ENCODE measurements around the gene AMIGO1.

Gene AMIGO1

DNA sequence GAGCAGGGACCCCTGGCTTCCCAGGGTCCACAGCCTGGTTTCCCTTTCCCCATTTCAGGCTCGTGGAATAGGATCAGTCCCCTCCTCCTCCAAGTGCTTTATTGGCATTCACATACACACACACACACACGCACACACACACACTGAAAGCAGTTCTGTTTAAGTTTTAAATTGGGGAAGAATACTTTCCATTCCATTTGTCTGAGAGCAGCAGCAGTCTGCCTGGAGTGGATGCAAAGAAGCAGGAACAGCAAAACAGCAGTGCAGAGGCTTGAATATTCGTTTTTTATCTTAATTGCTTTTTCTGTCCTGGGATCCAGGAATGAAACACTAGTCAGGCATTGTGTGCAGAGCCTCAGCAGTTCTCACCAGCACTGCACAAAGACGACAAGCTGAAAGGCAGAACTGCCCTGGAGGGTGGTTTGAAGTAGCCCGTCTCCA is 8.6 kb downstream of the AMIGO1 start:
- no peak for DNase-seq

DNA sequence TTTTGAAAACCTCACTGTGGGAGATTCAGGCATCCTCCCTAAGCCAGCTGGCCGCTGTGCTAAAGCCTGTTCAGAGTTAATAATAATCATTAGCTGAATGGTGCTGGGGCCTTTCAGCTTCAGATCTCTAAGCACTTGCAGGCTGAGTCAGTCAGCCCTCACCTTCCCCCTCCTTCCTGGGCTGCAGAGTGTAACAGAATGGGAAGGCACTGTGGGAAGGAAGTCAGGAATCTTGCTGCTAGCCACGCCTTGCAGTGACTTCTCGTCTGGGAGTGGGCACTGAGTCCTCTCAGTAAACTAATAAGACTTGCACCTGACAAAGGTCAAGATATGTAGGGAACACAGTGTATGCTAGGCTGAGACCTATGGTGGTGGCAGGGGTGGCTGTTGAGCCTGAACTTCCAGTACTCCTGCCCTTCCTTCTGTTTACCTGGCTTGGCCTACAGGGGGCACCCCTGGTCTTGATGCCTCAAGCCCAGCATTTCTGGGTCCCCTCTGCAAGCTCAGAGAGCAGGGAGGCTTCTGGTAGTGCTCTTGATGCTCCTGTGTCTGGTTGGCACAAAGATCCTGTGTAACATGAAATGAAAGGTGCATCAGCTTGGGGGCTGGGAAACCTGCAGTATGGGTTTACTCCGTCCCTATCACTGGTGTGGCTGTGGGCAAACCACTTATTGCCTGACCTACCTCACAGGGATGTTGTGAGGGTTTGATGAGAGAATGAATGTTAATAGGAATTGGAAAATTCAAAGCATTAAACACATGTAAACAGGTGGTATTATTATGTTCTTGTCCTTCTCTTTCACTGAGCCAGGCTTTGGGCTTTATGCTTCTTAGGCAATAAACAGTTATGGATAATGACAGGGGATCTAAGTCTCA is 9.6 kb downstream of the AMIGO1 start:
- DNase-seq, result peak; percentile 19

DNA sequence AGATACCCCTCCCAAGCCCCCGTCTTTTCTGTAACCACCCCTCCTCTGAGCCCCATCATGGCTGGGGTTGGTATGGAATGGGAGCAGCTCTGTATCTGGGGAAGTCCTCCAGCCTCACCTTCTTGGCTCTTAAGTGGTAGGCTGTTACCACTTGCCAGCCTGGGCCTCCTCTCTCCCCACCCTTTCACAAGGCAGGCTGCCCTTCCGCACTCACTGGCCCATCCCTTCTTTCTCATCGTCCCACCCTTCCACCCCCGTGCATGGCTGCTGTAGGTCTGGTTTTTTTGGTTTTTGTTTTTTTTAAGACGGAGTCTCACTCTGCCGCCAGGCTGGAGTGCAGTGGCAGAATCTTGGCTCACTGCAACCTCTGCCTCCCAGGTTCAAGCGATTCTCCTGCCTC is 10.4 kb downstream of the AMIGO1 start:
- DNase-seq, result no peak

DNA sequence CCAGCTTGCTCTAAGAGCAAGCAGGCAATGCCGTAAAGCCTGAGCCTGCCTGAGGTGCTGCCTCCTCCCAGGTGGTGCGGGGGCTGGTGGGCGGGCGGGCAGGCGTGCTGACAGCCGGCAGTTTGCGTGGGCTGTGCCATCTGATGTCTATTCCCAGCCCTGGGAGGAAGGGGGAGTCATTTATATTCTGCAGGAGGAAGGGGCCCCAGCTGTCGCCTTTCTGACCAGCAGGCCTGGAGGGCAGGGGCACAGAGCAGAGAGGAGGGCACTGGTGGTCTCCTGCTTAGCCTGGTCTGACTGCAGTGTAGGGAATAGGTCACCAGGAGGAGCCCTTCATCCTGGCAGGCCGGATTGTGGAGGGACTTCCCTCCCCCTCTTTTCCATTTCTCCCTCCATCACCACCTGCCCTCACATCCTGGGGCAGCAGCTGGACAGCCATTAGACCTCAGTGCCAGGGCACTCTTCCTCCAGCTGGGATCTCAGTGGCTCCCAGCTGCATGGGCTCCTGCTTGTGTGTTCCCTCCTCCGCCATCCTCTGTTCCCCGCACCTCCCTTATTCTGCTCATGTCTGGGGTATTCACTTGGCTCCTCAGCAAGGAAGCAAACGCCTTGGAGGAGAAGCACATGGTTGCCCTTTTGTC is 11.2 kb downstream of the AMIGO1 start:
- no peak for DNase-seq

DNA sequence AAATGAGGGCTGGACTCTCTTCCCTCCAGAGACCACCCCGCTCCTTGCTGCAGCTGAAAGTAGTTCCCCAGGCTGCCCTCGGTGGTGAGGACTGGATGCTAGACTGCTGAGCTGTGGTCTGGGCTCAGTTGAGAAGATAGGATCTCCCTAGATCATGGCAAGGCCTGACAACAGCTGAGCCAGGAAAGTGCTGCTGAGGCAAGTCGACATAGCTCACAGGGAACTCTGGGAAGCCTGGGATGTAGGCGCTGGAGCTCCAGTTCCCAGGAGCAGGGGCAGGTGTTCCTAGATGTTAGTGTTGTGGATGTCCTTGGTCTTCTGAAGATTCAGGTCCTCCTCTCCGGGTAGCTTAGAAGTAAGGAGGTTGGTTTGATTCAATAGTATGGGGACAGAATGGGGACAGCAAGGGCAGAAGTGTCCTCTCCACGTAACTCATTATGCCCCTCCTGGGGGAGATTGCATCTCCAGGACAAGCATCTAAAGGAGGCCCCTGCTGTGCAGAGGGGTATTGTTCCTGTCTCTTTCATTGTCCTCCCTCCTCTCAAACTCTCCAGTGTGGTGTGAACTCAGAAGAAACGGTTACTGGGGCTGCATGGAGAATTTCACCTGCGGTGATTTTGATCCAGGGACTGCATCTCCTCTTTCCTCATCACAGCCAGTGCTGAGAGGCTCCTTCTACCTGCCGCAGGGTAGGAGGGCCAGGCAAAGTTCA is 11.9 kb downstream of the AMIGO1 start:
- DNase-seq, result no peak

DNA sequence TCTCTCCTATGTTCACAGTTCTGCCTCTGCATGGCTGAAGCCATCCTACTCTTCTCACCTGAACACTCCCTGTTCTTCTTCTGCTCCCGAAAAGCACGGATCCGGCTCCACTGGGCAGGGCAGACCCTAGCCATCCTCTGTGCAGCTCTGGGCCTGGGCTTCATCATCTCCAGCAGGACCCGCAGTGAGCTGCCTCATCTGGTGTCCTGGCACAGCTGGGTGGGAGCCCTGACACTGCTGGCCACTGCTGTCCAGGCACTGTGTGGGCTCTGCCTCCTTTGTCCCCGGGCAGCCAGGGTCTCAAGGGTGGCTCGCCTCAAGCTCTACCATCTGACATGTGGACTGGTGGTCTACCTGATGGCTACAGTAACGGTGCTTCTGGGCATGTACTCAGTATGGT is 13.8 kb downstream of the AMIGO1 start:
- DNase-seq, result no peak

DNA sequence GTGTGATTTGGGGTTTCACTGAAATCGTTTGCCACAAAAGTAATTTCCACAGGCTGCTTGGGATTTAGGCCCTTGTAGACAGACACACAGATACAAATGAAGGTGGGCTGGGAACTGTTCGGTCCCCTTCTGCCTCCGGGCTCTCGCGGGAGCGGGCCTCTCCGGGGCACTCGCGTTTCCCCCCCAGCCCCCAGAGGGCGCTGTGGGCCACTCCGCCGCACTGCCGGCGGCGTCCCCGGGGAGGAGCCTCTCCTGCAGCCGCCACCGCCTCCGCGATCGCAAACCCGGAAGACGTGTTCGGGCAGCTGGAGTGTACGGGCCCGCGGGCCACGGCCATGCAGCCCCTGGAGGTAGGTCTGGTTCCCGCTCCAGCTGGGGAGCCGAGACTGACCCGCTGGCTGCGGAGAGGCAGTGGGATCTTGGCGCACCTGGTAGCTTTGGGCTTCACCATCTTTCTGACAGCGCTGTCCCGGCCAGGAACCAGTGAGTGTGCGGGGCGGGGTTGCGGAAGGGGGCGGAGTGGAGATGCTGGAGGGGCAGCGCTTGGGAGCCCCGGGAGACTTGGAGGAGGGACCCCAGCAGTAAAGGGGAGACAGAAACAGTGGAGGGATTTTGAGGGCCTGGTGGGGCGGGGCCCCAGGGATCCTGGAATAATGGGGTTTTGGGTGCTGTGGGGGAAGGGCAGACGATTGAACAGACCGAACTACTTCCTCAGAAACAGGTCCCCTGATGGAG is 15.6 kb downstream of the AMIGO1 start, which contains the start of gene CYB561D1:
Gene CYB561D1, plus strand, starts transcription at position 290 of the 735 bp plus-strand sequence. Its CDS starts 46 bp downstream, at position 336.
- DNase-seq, result peak; percentile 76

DNA sequence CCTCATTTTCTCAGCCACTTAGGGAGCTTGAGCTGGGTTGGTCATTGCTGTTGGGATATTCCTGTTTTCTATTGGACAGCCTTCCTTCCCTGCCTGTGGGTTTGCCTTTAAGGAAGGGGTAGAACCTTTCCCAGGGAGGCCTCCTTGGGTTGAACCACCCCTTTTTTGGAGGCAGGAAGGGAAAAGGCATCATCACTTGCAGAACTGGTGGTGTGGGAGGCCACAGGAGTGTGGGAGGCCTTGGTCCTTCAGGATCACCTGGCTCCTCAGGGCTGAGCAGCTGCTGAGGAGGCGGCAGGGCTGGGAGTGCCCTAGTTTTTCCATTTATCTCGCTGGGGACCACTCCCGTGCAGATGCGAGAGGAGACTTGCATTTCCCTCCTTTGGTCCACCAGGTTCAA is 16.3 kb downstream of the AMIGO1 start:
- no peak for DNase-seq

DNA sequence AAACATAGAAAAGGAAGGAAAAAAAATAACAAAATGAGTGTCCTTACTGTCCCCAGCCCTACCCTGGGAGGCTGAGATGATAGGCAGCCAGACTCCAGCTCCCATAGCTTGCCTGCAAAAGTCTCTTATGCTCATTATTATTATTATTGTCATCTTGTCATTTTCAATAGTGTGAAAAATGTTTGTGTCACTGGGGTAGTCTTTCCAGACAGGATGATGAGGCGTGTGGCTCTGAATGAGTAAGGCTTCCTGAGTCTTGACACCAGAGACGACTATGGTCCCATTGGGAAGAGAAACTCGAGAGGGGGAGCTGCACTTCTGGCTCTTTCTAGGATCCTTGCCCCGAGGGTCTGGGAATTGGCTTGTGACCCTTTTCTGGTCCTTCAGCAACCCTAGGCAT is 16.7 kb downstream of the AMIGO1 start:
- DNase-seq, result no peak

DNA sequence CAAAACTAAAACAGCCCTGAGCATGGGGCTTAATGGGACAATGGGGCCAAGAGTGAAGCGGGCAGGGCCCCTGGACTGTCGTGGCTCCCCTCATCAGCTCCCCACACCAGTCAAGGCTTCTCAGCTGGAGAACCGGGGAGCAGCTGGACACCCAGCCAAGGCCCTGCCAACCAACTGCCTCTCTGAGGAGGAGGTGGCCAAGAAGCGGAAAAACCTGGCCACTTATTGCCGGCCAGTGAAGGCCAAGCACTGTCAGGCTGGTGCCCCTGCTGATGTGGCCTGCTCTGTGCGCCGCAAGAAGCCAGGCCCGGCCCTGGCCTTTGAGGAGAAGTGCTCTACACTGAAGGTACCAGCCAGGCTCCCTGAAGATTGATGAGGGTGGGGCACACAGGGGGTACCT is 18.2 kb downstream of the AMIGO1 start:
- no peak for DNase-seq

DNA sequence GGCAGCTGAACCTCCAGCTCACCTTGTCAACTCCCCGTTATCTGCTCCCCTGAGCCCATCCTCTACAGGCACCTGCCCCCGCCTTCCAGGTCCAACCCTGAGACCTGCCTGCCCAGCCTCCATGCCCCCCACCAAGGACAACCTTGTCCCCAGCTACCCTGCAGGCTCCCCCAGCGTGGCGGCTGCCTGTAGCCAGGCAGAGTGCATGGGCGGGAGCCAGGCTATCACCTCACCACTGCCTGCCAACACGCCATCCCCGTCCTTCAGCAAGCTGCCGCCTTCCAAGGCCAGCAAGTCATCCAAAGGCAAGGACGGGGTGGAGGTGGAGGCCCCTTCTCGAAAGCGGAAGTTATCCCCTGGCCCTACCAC is 18.6 kb downstream of the AMIGO1 start:
- DNase-seq, result no peak

DNA sequence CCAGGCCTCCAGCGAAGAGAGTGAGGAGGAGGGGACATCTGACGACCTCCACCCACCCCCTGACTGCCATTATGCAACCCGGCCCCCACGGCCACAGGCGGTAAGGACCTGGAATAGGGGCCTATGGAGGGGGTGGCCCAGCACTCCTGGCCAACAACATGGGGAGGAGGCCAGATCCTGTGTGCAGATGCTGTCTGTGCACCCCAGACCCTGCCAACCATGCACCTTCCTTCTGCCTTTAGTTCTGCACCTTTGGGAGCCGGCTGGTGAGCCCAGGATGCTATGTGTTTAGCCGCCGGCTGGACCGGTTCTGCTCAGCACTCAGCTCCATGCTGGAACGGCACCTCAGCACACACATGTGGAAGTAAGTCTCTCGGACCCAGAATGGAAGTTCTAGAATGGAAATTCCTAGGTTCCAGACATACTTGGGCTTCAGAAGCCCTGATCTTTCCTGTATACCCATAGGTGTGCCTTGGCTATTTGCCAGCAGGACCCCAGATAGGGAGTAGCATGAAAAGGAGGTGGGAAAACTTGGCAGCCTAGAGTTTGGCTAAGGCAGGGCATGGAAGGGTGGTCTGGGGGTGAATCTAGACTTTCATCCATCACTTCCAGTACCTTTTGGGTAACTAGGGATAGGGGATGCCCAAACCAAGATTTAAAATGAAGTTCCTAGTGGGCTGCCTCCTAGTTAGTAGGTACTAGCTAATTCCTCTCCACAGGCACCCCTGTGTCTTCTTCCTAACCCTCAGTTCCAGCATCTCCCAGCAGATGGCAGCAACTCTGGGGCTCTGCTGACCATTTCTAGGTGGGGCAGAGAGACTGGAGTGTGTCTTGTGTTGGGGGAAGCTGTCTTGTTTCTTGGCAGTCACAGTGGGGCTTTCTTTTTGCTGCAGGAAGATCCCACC is 19.2 kb downstream of the AMIGO1 start:
- peak; percentile 17 for DNase-seq

DNA sequence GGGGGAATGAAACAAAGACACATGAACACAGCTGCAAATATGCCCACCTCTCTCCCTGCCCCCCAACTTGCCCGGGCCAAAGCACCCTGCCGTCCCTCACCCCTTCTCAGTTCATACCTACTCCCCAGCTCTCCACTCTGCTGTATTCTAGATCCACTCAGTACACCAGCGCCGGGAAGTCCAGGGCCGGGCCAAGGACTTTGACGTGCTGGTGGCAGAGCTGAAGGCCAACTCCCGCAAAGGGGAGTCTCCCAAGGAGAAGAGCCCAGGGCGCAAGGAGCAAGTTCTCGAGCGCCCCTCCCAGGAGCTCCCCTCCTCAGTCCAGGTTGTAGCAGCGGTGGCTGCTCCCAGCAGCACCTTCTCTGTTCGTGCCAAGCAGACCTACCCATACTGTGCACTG is 20.8 kb downstream of the AMIGO1 start:
- no peak for DNase-seq

DNA sequence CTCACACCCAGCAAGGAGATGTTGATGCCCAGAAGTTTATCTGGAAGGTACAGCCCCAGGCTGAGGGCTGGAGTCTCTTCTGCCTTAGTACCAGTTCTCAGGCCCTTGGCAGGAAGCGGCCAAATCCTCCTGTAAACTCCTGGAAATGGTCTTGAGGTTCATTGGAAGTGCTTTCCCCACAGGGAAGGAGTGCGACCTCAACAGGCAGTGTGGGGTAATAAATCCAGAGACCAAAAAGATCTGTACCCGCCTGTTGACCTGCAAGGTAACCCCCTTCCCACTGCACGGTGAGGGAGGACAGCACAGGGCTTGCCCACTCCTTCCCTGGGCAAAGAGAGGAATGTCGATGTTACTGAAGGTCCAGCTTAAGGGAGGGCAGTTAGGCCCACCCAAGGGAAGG is 21.3 kb downstream of the AMIGO1 start:
- no peak for DNase-seq

DNA sequence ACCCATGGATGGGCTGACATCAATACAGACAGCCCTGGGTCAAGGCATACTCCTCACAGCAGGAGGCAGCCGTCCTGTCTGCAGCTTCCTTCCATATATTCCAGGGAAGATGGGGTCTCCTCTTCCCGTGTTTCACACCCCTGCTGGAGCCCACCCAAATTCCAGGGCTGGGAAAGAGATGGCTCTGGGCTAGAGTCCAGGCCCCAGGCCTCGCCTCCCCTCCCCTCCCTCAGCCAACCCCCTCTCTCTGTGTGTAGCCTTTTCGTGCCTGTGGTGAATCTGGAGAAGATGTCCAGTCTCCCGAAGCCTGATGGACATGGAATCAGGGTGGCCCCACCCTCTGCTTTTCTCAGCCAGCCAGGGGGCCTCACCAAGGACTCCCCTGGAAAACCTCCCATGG is 22.3 kb downstream of the AMIGO1 start:
- no peak for DNase-seq

DNA sequence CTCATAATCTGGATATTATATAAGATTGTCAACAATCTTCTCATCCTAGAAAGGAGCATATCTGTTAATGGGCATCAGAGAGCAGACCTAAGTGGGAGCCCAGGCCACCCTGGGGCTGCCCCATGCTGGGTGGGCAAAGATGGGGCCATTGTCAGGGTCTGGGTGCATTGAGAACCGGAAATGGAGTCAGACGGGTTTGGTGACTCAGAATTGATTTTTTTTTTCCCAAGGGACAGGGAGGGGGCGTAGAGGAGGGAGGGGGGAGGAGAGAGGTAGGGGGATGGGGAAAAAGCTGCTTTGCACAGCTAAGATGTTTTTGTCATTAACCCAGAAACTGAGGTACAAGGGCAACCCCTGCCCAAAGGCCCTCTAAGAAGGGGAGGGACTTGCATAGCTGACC is 24.5 kb downstream of the AMIGO1 start:
- DNase-seq, result no peak

DNA sequence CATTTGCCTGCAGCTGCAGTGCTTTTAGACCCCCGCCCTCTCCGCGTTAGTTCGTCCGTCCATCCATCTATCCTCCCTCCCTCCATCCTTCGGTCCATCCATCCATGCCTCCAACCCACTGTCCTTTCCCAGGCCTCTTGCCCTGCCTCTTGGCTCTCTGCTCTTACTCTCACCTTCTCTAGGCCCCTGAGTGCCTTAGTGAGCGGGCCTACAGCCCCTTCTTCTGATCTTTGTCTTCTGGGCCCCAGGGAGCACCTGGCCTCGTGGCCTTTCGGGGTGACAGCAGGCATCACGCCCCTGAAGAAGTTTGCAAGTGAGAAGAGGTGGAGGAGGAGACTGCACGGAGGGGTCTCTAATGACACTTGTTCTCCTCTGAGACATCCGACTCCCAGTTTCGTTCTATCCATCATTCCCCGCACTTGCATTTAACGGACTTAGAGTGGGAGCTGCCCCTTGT is 25.0 kb downstream of the AMIGO1 start:
- DNase-seq, result no peak

DNA sequence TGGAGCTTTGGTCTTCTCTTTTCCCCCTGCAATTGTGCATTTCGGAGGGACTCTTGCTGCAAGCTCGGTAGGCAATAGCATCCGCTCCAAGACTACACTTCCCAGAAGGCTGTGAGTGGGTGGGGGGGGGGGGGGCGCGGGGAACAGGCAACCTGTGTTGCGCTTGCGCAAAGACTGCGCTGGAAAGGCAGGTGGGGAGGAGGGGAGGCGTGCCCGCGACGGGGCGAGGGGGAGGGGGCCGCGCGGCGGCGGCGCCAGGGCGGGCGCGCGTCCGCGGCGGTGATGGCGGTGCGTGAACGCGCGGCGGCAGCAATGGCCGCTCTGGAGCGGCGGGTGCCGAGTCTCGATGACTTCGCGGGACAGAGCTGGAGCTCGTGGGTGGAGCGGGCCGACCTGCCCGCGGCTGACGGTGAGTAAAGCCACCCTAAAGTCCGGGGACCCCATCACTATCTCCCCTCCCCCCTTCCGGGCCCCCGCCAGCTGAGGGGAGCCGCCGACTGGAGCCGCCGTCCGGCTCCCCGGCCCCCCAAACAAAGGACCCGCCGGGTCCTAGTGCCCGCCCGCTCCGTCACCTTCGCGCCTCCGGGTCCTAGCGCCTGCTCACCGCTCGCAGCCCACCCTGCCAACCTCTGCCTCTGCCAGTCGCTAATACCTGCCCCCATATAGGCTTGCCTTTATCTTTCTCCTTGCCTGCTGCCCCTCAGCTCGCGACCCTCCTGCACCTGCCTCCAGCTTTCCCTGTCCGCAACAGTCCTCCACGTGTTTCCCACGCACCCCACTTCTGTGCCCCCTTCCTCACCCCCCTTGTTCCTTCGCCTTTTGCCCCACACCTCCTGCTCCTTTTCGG is 25.6 kb downstream of the AMIGO1 start, which contains the start of gene ATXN7L2:
Gene ATXN7L2, plus strand, starts transcription at position 234 of the 847 bp plus-strand sequence. Its CDS starts 49 bp downstream, at position 283.
- peak; percentile 90 for DNase-seq

DNA sequence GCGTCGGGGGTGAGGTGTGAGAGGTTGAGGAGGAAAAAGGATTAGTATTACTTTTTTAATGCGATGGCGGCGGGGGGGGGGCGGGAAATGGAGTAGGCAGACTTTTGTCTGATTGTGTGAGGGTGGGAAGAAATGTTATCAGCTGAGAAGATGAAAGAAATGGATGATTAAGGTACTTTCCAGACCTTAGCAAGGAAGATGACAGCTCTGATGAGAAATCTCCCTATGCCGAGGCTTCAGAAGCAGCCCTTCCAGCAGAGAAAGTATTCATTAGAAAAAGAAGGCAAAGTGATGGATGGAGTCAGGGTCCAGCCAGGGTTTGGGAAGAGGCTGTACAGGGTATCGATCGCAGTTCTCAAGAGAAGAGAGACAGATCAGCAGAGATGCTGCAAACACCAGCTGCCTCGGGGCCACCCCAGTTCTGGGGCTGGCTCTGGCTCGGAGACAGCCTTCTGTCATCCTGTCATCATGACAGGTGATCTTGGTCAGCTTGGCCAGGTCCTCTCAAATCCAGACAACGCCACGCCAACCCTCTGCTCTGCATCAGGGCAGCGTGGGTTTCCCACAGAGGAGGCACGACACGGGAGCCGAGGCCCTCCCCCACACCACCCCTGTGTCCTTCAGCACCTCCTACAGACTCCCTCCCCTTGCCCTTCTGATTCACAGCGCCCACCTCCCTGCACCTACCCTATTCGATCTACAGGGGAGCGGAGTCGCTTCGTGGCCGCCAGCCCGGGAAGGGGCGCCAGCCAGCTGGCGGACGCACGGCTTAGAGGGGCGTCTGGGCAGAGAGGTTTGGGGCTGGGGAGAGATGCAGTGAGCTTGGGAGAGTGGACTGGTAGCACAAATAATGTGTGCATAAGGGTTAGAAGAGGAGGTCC is 26.5 kb downstream of the AMIGO1 start:
- DNase-seq, result no peak

DNA sequence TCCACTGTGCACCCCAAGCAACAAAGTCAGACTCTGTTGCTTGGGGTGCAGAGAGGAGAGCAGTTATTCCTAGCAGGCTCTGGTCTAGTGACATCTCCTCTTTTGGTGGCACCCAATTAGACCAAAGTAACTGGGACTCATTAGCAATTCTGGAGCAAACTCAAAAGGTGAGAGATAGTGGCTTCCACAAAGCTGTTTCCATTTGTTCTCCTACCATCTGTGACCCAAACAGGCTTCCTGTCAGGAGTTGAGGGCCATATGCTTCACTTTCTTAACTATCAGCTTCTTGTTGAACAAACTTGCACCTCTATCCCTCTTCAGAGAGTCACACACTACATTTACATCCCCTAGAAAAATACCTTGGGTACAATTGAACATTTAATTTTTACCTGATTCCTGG is 27.3 kb downstream of the AMIGO1 start:
- DNase-seq, result no peak
